CD4-positive, alpha-beta T cell treated with Interleukin-4 for 1 hour (primary cell): ENCODE data around the gene GTF2A1L.
"Not testable (repeated sequence)": the region's sequence is repeated elsewhere in the genome, so short reads cannot be mapped to it uniquely, and the experiment has no call there.

Experiments used
- DNase-seq, 2 donors: peaks; one replicate each; pipeline ENCODE4 v3.0.0-alpha.2; 2020 to 2022

The GTF2A1L gene

GRCh38 chr2:48613211-48613610 is 4.4 kb upstream of the GTF2A1L start:
- DNase-seq = no peak

GRCh38 chr2:48614581-48614980 is 3.1 kb upstream of the GTF2A1L start:
- DNase-seq = not testable (repeated sequence)

GRCh38 chr2:48619526-48619925 is 1.9 kb downstream of the GTF2A1L start:
- DNase-seq = no peak

- no peak for DNase-seq
Observed at GRCh38 chr2:48620604-48621003, 2.9 kb downstream of the GTF2A1L start.

- not testable (repeated sequence) for DNase-seq
Observed at GRCh38 chr2:48622691-48623090, 5.0 kb downstream of the GTF2A1L start.

GRCh38 chr2:48624696-48625095 is 7.0 kb downstream of the GTF2A1L start:
- no peak for DNase-seq

- DNase-seq = no peak
Observed at GRCh38 chr2:48626047-48626446, 8.4 kb downstream of the GTF2A1L start.

GRCh38 chr2:48633143-48633542 is 15.5 kb downstream of the GTF2A1L start:
- no peak for DNase-seq

GRCh38 chr2:48635786-48636185 is 18.1 kb downstream of the GTF2A1L start:
- DNase-seq = no peak

- DNase-seq = no peak
Observed at GRCh38 chr2:48638261-48638660, 20.6 kb downstream of the GTF2A1L start.

- DNase-seq = no peak
Observed at GRCh38 chr2:48651158-48651790, 33.6 kb downstream of the GTF2A1L start.

GRCh38 chr2:48668992-48669391 is 51.3 kb downstream of the GTF2A1L start:
- DNase-seq = no peak

- DNase-seq = no peak
Observed at GRCh38 chr2:48673581-48673980, 55.9 kb downstream of the GTF2A1L start.

- DNase-seq = no peak
Observed at GRCh38 chr2:48674933-48675332, 57.3 kb downstream of the GTF2A1L start.

- no peak for DNase-seq
Observed at GRCh38 chr2:48677450-48677849, 59.8 kb downstream of the GTF2A1L start.

- no peak for DNase-seq
Observed at GRCh38 chr2:48685126-48685525, 67.5 kb downstream of the GTF2A1L start.

GRCh38 chr2:48691935-48692691 is 74.5 kb downstream of the GTF2A1L start:
- no peak for DNase-seq

GRCh38 chr2:48693066-48693465 is 75.4 kb downstream of the GTF2A1L start:
- DNase-seq = no peak

- DNase-seq = no peak
Observed at GRCh38 chr2:48693645-48694044, 76.0 kb downstream of the GTF2A1L start.

- no peak for DNase-seq
Observed at GRCh38 chr2:48694149-48694548, 76.5 kb downstream of the GTF2A1L start.

GRCh38 chr2:48695991-48696390 is 78.3 kb downstream of the GTF2A1L start:
- no peak for DNase-seq

GRCh38 chr2:48696881-48697280 is 79.2 kb downstream of the GTF2A1L start:
- DNase-seq = no peak

- DNase-seq = no peak
Observed at GRCh38 chr2:48699348-48699930, 81.8 kb downstream of the GTF2A1L start.

- DNase-seq = not testable (repeated sequence)
Observed at GRCh38 chr2:48703621-48704020, 86.0 kb downstream of the GTF2A1L start.
